ENCODE data around the gene C16orf74.

DNA sequence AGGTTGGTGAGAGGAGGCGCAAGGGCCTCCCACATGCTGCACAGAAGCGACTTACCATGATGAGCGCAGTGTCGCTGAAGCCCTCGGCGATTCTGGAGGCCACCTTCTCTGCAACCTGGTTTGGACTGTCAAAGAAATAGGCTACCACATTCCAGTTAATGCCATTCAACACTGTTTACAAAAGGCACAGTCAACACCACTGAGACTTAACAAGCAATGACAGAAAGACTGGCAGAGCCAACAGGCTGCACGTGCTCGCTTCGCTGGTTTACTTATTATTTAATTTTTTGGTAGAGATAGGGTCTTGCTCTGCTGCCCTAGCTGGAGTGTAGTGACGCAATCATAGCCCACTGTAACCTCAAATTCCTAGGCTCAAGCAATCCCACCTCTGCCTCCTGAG, 30.3 kb upstream of the C16orf74 start:
- TF ChIP-seq, protein P1, sequence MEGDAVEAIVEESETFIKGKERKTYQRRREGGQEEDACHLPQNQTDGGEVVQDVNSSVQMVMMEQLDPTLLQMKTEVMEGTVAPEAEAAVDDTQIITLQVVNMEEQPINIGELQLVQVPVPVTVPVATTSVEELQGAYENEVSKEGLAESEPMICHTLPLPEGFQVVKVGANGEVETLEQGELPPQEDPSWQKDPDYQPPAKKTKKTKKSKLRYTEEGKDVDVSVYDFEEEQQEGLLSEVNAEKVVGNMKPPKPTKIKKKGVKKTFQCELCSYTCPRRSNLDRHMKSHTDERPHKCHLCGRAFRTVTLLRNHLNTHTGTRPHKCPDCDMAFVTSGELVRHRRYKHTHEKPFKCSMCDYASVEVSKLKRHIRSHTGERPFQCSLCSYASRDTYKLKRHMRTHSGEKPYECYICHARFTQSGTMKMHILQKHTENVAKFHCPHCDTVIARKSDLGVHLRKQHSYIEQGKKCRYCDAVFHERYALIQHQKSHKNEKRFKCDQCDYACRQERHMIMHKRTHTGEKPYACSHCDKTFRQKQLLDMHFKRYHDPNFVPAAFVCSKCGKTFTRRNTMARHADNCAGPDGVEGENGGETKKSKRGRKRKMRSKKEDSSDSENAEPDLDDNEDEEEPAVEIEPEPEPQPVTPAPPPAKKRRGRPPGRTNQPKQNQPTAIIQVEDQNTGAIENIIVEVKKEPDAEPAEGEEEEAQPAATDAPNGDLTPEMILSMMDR (IDR thresholded peaks at IDR 0.05): no peak
- TF ChIP-seq POLR2A (IDR thresholded peaks at IDR 0.05): no peak
